NCI-H510A treated with DMSO at 0.1 percent for 48 hours (cell line): ENCODE data around the gene VPS54.
A peak's percentile ranks its signal among the peaks of the same experiment; 100 is the strongest.

Source experiments
- DNase-seq: peaks from one replicate; lab custom pipeline; 2025; lab: John Stamatoyannopoulos, UW

Gene VPS54

GRCh38 chr2:63914311-63914710 is 104.9 kb downstream of the VPS54 start:
- no peak for DNase-seq

- DNase-seq: no peak
Measured at GRCh38 chr2:63903003-63903402, 116.2 kb downstream of the VPS54 start.

GRCh38 chr2:63902149-63902548 is 117.1 kb downstream of the VPS54 start:
- no peak for DNase-seq

- DNase-seq: no peak
Measured at GRCh38 chr2:63899639-63900038, 119.6 kb downstream of the VPS54 start.

GRCh38 chr2:63898839-63899238 is 120.4 kb downstream of the VPS54 start:
- DNase-seq: no peak

GRCh38 chr2:63894167-63894566 is 125.1 kb downstream of the VPS54 start:
- DNase-seq: no peak

GRCh38 chr2:63893163-63893562 is 126.1 kb downstream of the VPS54 start:
- no peak for DNase-seq

- no peak for DNase-seq
Measured at GRCh38 chr2:63891488-63892030, 127.7 kb downstream of the VPS54 start.

GRCh38 chr2:63890678-63891077 is 128.6 kb downstream of the VPS54 start:
- no peak for DNase-seq

- DNase-seq: peak; percentile 57
Measured at GRCh38 chr2:63888490-63889402, 130.5 kb downstream of the VPS54 start.

- no peak for DNase-seq
Measured at GRCh38 chr2:63888053-63888452, 131.2 kb downstream of the VPS54 start.

GRCh38 chr2:63886445-63886844 is 132.8 kb downstream of the VPS54 start:
- no peak for DNase-seq

GRCh38 chr2:63882395-63883105 is 136.7 kb downstream of the VPS54 start:
- no peak for DNase-seq

GRCh38 chr2:63881205-63881604 is 138.0 kb downstream of the VPS54 start:
- no peak for DNase-seq

- no peak for DNase-seq
Measured at GRCh38 chr2:63880625-63881024, 138.6 kb downstream of the VPS54 start.

GRCh38 chr2:63879876-63880433 is 139.3 kb downstream of the VPS54 start:
- DNase-seq: no peak

- DNase-seq: no peak
Measured at GRCh38 chr2:63878486-63878885, 140.7 kb downstream of the VPS54 start.

GRCh38 chr2:63876311-63876710 is 142.9 kb downstream of the VPS54 start:
- DNase-seq: no peak

GRCh38 chr2:63875559-63876245 is 143.5 kb downstream of the VPS54 start:
- no peak for DNase-seq

GRCh38 chr2:63875131-63875527 is 144.1 kb downstream of the VPS54 start:
- DNase-seq: no peak

- no peak for DNase-seq
Measured at GRCh38 chr2:63874204-63875130, 144.8 kb downstream of the VPS54 start.
